ENCODE results near the gene NCOA1. TPM values are rescaled to one million over a fixed set of nuclear protein-coding genes. Genes with fewer than 3 reads are reported as not detected.

Gene NCOA1
- total RNA-seq, 1 experiment from 2014 or later = 10.9 TPM

DNA sequence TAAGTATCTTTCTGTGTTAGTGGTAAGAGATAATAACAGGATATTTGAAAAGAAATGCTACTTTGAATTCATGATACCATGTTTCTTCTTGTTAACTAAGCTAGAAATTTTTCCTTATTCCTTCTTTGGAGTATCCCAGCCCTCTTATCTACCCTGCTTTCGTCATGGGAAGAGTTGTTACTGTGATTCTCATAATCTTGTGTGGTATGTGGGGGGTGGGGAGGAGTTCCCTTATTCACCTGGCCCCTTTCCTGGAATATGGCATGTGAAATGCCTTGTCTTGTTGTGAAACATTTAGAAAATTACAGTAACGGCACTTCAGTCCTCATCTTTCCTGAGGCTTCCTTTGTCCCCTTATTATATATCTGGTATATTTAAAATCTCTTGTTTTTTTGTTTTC lies 129.9 kb downstream of the NCOA1 start:
- no peak for DNase-seq (ENCODE audit: extremely low read depth, low read depth)

DNA sequence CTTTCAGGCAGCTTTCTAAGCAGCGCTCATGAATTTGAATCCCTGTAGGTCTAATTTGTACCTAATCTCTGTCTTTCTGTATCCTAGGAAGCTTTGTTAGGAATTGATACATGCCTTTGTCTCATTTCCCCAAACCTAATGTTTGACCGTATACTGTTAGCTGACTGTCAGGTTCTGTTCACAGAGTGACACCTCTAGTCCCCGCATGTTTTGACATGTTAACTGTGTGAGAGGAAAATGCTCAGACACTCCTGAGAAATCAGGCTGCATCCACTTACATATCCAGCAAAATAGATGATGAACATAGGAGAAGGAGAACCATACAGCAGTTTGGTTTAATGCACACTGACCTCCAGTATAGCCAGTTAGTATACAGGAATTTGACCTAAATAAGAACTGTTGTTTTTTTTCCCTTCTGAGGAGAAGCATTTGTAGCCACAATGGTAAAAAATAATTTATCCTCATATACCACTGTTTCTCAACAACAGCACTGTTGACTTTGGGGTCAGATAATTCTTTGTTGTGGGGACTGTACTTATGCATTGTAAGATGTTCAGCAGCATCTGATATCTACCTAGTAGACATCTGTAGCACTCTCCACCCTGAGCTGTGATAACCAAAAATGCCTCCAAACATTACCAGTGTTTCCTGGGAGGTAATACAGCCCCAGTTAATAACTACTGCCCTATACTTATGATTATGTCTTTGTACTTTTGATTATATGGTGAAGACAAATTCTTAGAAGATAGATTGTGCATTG lies 130.9 kb downstream of the NCOA1 start:
- DNase-seq (ENCODE audit: extremely low read depth, low read depth) = no peak

DNA sequence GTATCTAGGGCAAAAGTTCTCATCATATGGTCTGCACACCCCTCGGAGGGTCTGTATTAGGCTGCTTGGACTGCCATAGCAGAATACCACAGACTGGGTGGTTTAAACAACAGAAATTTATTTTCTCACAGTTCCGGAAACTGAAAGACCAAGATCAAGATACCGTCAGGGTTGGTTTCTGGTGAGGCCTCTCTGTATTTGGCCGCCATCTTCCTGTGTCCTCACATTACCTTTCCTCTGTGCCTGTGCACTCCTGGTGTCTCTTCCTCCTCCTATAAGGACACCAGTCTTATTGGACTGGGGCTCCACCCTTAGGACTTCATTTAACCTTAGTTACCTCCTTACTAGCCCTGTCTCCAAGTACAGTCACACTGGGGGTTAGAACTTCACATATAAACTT lies 132.5 kb downstream of the NCOA1 start:
- no peak for DNase-seq (ENCODE audit: extremely low read depth, low read depth)

DNA sequence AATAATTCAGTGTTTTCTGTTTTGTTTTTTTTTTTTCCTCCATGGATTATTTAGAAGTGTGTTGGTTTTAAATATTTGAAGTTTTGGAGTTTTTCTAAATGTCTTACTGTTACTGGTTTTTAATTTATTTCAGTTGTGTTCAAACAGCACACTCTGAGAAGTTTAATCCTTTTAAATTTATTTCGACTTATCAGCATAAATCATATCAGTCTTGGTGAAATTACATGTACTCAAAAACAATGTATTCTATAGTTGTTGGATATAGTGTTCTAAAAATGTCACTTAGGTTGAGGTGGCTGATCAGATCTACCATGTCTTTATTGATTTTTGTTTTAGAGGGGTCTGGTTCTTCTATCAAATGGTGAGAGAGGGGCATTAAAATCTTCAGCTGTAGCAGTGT lies 134.7 kb downstream of the NCOA1 start:
- DNase-seq (ENCODE audit: extremely low read depth, low read depth) = no peak

DNA sequence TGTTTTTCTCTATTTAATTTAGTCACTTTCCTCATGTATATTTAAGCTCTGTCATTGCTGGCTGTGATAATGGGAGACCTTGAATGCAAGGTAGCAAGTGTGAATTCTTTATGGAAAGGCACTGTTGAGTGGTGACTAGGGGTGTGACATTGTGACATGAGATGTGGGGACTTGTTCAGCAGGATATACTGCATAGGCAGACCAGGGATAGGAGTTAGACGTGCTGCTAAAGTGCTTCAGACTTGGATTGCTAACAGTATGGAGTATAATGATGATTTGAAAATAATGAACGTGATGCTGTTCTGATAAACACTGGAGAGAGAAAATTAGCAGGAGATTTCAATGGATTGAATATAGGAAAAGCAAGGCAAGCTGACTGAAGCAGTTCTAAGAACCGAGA lies 135.1 kb downstream of the NCOA1 start:
- no peak for DNase-seq (ENCODE audit: extremely low read depth, low read depth)

DNA sequence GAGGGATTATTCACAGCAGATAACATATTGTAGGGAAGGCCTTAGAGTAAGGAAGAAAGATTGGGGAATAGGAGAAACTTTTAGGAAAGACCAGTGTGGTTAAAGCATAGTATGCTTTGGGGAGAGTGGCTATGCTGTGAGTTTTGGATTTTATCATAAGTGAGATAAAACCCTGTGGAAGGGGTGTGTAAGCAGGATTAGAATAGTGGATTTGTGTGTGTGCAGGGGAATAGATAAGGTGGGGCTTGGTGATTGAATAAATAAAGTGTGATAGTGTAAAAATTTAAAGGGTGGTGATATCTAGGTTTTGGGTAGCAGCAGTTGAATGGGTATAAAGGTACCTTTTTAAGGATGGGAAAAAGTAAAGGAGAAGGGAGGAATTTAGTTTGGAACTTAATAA lies 137.7 kb downstream of the NCOA1 start:
- DNase-seq (ENCODE audit: extremely low read depth, low read depth) = no peak

DNA sequence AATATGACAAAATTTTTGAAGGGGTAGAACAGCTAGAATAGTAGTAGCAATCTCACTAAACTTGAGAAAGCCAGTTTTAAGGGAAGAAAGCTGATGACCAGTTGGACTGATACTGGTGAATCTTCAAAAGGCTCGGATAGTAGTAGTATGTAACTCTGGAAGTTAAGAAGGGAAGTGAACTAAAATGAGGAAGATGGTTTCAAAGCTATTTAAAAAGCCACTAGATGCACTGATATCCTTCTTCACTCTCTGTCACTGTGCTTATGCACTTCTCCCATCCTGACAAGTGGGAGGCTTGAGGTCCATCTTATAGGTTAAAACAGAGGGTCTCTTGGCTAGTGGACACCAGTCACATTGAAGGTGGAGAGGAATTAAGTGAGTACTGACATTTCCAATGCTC lies 141.1 kb downstream of the NCOA1 start:
- no peak for DNase-seq (ENCODE audit: extremely low read depth, low read depth)

DNA sequence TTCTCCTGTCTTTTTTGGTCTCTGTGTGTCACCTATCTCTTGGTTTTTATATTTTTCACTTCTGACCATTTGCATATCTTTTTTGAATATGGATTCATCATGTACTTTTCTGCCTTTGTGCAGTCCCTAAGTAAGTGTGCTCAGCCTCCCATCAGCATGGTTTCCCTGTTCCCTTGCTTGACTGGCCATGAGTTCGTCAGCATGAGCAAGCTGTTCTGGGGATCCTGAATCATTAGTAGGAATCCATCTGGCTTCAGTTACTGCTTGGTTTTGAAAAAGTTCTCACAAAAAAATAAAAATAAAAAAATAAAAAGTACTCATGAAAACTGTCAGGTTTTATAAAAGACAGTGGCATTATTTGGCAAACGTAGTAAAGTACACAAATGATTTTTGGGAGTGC lies 144.1 kb downstream of the NCOA1 start:
- no peak for DNase-seq (ENCODE audit: extremely low read depth, low read depth)

DNA sequence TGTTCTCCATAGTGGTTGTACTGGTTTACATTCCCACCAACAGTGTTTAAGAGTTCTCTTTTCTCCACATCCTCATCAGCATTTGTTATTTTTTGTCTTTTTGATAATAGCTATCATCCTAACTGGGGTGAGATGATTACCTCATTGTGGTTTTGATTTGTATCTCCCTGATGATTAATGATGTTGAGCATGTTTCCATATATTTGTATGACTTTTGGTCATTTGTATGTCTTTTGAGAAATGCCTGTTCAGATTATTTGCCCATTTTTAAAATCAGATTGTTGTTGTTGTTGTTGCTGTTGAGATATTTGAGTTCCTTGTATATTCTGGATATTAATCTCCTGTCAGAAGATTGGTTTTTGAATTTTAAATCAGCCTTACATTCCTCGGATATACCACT lies 147.5 kb downstream of the NCOA1 start:
- DNase-seq (ENCODE audit: extremely low read depth, low read depth) = no peak

DNA sequence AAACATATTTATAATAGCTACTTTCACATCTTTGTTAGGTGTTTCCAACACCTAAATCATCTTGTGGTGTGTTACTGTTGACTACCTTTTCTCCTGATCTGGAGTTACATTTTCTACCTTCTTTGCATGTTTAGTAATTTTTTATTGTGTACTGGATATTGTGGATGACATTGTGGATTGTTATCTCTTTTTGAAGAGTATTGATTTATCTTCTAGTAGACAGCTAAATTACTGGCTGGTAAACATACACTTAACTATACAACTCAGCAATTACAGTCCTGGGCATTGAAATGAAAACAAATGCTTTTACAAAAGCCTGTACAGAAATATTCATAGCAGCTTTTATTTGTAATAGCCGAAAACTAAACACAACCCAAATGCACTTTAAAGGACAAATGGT lies 151.3 kb downstream of the NCOA1 start:
- DNase-seq (ENCODE audit: extremely low read depth, low read depth) = no peak

DNA sequence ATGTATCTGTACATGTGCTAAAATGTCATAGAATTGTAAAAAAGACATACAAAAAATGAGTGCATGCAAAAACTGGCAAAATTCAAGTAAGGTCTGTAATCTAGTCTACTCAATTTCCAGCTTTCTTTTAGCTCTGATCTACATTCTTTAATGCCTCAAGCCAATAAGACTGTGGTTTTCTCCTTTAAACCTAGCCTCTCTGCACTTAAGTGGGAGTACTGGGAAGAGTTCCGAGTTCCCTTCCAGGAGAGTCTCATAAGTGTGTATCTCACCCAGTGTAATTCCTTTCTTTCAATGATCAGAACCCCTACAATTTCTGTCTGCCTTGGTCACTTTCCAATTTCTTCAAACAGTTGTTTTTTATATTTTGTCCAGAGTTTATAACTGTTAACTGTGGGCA lies 152.0 kb downstream of the NCOA1 start:
- DNase-seq (ENCODE audit: extremely low read depth, low read depth) = no peak

DNA sequence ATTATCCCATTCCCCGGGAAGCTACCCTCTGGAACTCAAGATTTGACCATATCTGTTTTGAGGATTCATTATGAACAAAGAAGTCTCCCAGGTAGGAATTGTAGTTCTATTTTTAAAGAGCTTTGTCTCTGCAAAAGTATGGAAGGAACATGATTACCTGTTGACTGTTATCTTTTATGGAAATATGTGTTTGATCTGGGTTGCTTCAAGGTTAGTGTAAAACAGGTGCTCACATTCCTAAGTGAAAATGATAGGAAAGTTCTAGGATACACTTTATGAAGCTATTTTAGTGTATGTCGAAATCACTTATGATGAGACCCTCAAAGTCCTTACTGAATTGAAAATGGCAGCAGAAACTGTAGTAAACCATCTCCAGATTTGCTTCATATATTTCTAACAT lies 153.0 kb downstream of the NCOA1 start:
- no peak for DNase-seq (ENCODE audit: extremely low read depth, low read depth)

DNA sequence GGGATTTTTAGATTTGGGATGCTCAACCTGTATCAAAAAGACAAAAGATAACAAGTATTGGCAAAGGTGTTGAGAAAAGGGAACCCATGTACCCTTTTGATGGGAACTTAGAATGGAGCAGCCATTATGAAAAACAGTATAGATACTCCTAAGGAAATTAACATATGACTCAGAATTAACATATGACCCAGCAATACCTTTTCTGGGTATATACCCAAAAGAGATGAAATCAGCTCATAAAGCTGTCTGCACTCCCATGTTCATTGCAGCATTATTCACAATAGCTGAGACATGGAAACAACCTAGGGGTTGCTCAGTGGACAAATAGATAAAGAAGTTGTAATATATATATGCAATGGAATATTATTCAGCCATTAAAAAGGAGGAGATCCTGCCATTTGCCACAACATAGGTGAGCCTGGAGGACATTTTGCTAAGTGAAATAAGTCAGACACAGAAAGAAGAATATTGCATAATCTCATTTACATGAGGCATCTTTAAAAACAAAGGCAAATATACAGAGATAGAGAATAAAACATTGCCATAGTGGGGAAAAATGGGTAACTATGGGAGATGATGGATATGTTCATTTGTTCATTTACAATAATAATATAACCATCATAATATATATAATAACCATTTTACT lies 160.1 kb downstream of the NCOA1 start:
- DNase-seq (ENCODE audit: extremely low read depth, low read depth) = no peak

DNA sequence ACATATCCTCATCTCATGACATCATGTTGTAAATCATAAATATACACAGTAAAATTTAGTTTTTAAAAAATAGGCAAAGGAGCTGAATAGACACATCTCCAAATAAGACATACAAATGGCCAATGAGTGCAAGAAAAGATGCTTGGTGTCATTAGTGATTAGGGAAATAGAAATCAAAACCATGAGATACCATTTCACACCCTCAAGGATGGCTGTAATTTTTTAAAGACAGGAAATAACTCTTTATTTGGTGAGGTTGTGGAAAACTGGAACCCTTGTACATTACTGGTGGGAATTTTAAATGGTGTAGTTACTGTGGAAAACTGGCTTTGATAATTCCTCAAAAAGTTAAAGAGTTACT lies 160.6 kb downstream of the NCOA1 start:
- DNase-seq (ENCODE audit: extremely low read depth, low read depth) = no peak

DNA sequence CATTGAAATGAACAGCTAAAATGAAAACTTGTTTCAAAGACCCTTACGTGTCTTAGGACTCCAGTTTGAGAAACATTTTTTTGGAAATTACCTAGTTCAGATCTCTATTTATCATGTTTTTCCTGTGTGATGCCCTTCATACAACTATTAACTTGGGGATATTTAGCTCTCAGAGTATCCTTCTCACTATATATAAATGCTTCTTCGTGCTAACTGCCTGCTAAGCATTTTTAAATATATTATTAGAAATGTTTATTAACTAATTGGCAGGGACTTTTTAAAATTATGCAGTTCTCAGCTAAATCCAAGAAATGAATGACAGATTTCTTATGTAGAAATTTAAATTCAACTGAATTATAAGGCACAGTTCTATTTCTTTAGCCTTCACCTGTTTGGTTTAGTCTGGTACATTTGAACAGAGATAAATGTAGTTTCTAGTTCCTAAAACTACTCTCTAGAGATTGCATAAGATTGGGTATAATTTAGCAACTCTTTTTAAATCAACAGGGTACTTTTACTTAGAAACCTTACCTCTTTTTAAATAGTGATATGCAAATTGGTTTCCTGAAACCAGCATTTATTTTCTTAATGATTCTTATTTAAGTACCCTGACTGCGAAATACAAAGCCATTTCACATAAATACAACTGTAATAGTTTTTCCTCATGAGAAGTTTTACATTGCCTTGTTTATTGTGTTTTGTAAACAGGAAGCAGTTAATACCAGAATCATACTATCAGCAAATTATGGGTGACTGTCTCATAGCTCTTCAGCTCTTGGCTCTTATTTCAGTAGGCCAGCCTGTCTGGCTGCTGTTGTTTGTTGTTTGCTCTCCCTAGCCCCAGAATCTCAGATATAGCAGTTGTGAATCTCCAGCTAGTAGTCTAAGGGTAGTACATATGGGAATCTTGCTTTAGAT lies 161.5 kb downstream of the NCOA1 start:
- DNase-seq (ENCODE audit: extremely low read depth, low read depth) = no peak

DNA sequence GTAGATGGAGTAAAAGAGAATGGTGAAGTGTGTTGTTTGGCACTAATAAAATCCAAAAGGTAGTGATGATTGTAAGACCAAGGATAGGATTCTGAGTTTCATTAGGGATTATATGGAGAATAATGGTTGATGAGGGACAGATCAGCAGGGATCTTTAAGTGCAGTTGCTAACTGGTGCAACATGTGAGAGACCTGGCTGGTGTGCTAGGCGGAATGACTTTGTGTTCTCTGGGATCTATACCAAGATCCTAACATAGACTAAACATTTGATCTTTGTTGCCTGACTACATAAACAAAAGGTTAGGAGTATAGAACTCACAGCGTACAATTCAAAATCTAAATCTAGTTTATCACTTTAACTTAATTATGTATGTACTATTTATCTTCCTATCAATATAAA lies 166.8 kb downstream of the NCOA1 start:
- DNase-seq (ENCODE audit: extremely low read depth, low read depth) = no peak

DNA sequence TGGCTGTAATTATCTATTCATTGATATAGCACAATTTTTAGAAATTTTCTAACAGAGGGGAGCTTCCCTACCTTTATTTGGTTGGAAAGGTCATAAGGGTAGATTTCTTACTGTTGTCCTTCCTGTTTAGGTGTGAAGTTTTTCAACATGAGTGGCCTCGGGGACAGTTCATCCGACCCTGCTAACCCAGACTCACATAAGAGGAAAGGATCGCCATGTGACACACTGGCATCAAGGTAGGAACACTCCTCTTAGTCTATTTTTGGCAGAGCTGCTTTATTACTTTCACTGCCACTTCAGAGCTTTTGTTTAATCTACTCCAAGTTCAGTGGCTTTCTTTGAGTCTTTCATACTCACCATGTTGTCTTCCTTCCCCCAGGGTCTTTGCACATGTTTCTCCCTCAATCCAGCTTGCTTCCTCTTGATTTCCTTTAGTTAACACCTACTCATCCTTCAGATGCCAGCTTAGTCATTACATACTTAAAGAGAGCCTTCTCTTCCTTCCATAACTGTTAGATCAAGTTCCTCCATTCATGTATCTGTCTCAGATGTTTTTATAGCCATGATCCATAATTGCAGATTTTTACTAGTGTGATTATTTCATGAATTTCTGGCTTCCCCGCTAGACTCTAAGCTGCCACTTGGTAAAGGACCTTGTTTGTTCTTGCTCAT lies 167.6 kb downstream of the NCOA1 start:
- DNase-seq (ENCODE audit: extremely low read depth, low read depth) = no peak

DNA sequence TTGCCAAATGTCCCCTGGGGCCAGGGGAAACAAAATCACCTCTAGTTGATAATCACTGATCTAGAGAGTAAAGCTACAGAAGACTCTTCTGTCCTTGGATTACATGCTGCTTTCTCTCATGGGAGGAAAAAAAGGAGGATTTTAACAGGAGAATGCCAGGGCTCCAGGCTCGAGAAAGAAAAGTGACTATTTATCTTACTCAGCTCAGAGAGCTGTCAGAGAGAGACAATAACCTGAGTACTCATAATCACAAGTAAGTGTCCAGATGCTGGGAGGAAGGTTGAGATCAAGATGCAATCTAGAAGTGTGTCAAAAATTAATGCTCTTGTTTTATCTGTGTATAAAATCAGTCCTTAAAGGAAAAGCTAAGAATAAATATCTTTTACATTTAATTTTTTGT lies 168.8 kb downstream of the NCOA1 start:
- DNase-seq (ENCODE audit: extremely low read depth, low read depth) = no peak

DNA sequence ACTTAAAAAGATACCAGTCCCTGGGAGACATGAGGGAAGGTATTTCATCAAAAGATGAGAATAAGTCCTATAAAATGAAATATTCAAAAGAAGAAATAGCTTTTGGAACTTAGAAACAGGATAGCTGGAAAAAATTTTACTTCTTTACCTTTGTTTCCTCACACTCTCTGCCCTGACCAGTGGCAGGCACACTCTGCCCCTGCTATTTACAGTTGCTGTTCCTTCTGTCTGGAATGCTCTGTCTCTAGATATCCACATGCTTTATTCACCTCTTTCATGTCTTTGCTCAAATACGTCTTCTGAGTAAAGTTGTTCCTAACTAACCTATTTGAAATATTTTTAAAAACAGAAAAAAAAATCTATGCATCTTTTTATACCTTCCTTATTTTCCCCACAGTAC lies 176.5 kb downstream of the NCOA1 start:
- no peak for DNase-seq (ENCODE audit: extremely low read depth, low read depth)

DNA sequence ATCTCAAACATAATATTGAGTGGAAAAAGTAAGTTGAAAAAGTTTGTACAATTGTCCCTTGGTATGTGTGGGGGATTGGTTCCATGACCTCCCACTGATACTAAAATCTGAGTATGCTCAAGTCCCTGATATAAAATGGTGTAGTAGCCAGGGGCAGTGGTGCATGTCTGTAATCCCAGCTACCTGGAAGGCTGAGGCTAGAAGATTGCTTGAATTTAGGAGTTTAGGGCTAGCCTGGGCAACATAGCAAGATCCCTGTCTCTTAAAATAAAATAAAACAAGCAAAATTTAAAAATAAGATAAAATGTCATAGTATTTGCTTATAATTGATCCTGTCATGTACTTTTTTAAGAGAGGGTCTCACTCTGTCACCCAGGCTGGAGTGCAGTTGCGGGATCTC lies 180.2 kb downstream of the NCOA1 start:
- no peak for DNase-seq (ENCODE audit: extremely low read depth, low read depth)

DNA sequence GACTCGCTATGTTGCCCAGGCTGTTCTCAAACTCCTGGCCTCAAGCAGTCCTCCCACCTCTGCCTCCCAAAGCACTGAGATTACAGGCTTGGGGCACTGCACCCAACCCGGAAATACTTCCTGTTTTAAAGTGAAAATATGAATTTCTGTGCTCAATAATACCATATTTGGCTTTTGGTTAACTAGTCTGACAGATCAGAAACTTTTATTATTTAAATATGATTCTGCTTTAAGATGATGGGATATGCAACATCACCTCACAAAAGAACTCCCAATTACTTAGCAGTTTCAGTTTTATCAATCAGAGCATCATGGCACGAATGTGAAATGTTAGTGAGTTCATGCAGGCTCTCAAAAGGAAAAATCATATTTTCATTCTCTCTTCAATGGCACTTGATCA lies 181.5 kb downstream of the NCOA1 start:
- no peak for DNase-seq (ENCODE audit: extremely low read depth, low read depth)
